Measurements from ENCODE around the gene NAA25.

- TF ChIP-seq SMC3 (IDR thresholded peaks at IDR 0.05; ENCODE audit: low read depth, low read length) (no peak), CTCF (conservative IDR thresholded peaks at IDR 0.05; ENCODE audit: low read depth, low read length) (no peak), POLR2A (IDR thresholded peaks at IDR 0.05; ENCODE audit: low read depth, low read length) (no peak), MAFK (IDR thresholded peaks at IDR 0.05; ENCODE audit: low read depth, low read length) (no peak), MXI1 (IDR thresholded peaks at IDR 0.05; ENCODE audit: borderline replicate concordance, low read depth, low read length) (no peak), MAZ (IDR thresholded peaks at IDR 0.05; ENCODE audit: borderline replicate concordance, low read depth, low read length) (no peak), RCOR1 (IDR thresholded peaks at IDR 0.05; ENCODE audit: insufficient replicate concordance, low read length) (no peak), NFE2L2 (IDR thresholded peaks at IDR 0.05; ENCODE audit: low read depth, low read length) (no peak), RFX5 (IDR thresholded peaks at IDR 0.05; ENCODE audit: low read depth, low read length) (no peak), ELK1 (IDR thresholded peaks at IDR 0.05; ENCODE audit: borderline replicate concordance, low read depth, low read length) (no peak)
Observed at GRCh38 chr12:112031472-112031871, 77.1 kb downstream of the NAA25 start.

All from IMR-90 (cell line).